ENCODE data around the gene GRIN2A.

GRCh38 chr16:9741776-9742175 is 440.5 kb downstream of the GRIN2A start:
- TF ChIP-seq EZH2 (IDR thresholded peaks at IDR 0.05; ENCODE audit: borderline replicate concordance, insufficient read depth, low read length, poor library complexity, severe bottlenecking): no peak
- no peak for TF ChIP-seq CTCF (IDR thresholded peaks at IDR 0.05; ENCODE audit: poor library complexity, severe bottlenecking)
- TF ChIP-seq EP300 (conservative IDR thresholded peaks at IDR 0.05; ENCODE audit: poor library complexity, severe bottlenecking): no peak
- TF ChIP-seq POLR2AphosphoS5 (IDR thresholded peaks at IDR 0.05): no peak
